B cell (primary cell): ENCODE measurements around the gene NOS3.

ENCODE experiments used
- EZH2 ChIP-seq: IDR thresholded peaks from 2 replicates; pipeline ENCODE4 v1.6.1; 2012; ENCODE audit warnings: borderline replicate concordance, low read depth, mild to moderate bottlenecking, moderate library complexity, low read length; ENCODE audit not compliant: insufficient read depth, poor library complexity, severe bottlenecking
- TF ChIP-seq, protein P1 (sequence below): fragments of 200-600 bp; IDR thresholded peaks from one replicate; pipeline ENCODE4 v1.8.0; 2022; ENCODE audit warnings: antibody characterized with exemption, mild to moderate bottlenecking

DNA sequence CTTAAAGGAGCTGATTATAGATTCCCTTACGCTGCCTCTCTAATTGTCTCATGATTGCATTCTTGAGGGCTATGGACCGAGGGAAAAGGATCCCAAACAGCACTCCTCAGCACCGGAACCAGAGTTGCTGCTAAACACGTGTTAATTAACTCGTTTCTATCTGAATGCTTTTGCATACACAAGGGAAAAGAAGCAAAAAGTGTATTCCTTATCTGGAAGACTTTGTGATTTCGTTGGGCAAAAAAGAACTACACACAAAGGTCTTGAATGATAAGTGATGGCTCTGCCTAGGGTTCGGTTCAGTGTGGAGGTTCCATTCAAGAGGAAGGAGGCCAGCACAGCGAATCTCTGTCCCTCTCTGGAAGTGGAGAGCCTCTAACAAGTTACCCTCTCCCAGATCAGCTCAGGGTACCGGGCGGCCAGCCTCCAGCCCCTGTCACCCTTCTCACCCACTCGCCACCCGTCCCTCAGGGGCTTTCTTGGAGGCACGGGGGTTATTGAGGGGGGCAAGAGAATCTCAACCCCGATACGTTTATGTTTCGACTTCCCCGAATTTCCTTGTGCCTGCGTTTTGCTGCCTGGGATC lies 68.1 kb downstream of the NOS3 start:
- TF ChIP-seq, protein P1, sequence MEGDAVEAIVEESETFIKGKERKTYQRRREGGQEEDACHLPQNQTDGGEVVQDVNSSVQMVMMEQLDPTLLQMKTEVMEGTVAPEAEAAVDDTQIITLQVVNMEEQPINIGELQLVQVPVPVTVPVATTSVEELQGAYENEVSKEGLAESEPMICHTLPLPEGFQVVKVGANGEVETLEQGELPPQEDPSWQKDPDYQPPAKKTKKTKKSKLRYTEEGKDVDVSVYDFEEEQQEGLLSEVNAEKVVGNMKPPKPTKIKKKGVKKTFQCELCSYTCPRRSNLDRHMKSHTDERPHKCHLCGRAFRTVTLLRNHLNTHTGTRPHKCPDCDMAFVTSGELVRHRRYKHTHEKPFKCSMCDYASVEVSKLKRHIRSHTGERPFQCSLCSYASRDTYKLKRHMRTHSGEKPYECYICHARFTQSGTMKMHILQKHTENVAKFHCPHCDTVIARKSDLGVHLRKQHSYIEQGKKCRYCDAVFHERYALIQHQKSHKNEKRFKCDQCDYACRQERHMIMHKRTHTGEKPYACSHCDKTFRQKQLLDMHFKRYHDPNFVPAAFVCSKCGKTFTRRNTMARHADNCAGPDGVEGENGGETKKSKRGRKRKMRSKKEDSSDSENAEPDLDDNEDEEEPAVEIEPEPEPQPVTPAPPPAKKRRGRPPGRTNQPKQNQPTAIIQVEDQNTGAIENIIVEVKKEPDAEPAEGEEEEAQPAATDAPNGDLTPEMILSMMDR, result no peak
- TF ChIP-seq EZH2, result no peak
